Neural progenitor cell (in vitro differentiated cells): ENCODE results near the gene ABCA3.
A peak's percentile ranks its signal among the peaks of the same experiment; 100 is the strongest.

ENCODE experiments used
- CTCF ChIP-seq: fragments of 200-600 bp; sonication (generic); IDR thresholded peaks from 2 replicates; pipeline ENCODE4 v1.5.1; 2017; ENCODE audit warnings: antibody characterized with exemption, mild to moderate bottlenecking
- EZH2phosphoT487 ChIP-seq: fragments of 200-600 bp; sonication (generic); IDR thresholded peaks from 2 replicates; pipeline ENCODE4 v1.6.1; 2017; ENCODE audit warnings: antibody characterized with exemption

GRCh38 chr16:2278272-2278608 lies 62.3 kb downstream of the ABCA3 start:
- TF ChIP-seq CTCF, result peak; percentile 29
- no peak for TF ChIP-seq EZH2phosphoT487
